ENCODE measurements around the gene COG6.

Gene COG6

GRCh38 chr13:39773833-39774232 lies 118.4 kb downstream of the COG6 start:
- DNase-seq, result no peak

GRCh38 chr13:39776439-39776838 lies 121.0 kb downstream of the COG6 start:
- no peak for DNase-seq

DNA sequence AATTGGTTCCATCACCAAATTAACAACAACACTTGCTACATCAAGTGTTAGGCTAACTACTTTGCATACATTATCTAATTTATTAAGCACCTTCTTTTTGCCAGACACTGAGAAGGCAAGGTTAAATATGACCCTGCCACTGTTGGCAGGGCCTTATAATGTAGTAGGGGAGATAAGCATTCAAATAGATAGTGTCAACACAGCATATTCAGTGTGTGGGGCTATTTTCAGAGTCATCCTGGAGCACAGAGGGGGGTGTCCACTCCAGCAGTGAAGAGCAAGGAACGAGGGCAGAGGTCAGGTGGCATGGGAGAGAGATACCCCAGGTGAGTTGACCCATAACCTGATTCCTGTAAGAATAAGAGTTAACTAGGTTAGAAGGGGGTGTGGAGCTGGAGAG lies 121.6 kb downstream of the COG6 start:
- no peak for DNase-seq

DNA sequence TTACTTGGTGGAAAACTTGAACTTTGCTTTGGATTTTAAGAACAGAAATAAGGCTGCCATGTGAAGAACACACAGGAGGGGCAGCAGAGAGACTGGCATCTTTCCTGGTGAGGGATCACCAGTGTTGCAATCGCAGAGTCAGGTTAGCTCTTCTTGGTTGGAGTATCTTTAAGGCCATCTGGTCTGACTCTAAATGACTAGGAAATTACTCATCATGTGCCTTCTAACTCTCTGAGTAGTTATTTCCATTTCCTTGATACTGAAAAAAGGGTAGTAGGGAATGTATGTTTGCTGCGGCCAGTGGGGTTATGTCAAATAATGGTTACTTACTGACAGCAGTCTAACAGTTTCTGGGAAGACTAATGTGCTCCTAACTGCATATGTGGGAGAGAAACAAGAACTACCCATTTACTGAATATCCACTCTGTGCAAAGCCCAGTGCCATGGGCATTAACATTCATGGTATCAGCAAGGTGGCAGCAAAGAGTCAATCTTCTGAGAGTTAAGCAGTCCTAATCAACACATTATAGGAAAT lies 122.1 kb downstream of the COG6 start:
- DNase-seq, result peak in 1 of 2 experiments; percentile 51

GRCh38 chr13:39779337-39780265 lies 124.1 kb downstream of the COG6 start:
- no peak for DNase-seq

GRCh38 chr13:39780711-39781110 lies 125.2 kb downstream of the COG6 start:
- no peak for DNase-seq

GRCh38 chr13:39781381-39781780 lies 125.9 kb downstream of the COG6 start:
- no peak for DNase-seq

- DNase-seq, result peak in 1 of 2 experiments; percentile 15
Observed at GRCh38 chr13:39783051-39783450, 127.6 kb downstream of the COG6 start.

GRCh38 chr13:39784347-39784746 lies 128.9 kb downstream of the COG6 start:
- no peak for DNase-seq

- no peak for DNase-seq
Observed at GRCh38 chr13:39786091-39786490, 130.6 kb downstream of the COG6 start.

- no peak for DNase-seq
Observed at GRCh38 chr13:39787086-39787487, 131.6 kb downstream of the COG6 start.

DNA sequence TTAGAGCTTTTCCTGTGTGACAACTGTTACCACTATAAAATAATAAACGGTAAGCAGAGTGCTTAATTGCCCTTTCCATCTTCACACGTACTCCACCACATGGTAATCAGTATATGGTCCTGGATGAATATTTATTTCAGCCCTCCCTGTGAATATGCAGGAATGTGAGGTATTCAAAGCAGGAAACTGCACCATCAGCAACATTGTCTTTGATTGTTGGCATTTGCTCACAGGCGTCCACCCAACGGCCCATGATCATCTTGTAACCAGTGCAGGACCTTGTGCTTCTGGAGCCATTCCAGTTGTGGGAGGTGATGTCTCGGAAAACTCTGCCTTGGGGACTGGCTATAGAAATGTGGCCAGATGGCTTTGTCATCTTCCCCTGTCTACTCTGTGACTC lies 132.6 kb downstream of the COG6 start:
- DNase-seq, result no peak

GRCh38 chr13:39789451-39789850 lies 134.0 kb downstream of the COG6 start:
- DNase-seq, result no peak
